ENCODE results near the gene C10orf53.

- TF ChIP-seq STAT1 (conservative IDR thresholded peaks at IDR 0.05): no peak
- TF ChIP-seq RB1 (IDR thresholded peaks at IDR 0.05; ENCODE audit: borderline replicate concordance): no peak
- TF ChIP-seq EP300 (IDR thresholded peaks at IDR 0.05; ENCODE audit: borderline replicate concordance in 1 of 2, control insufficient read depth in 1 of 2, low read depth in 2 of 2, low read length in 2 of 2): no peak
- no peak for TF ChIP-seq POLR2AphosphoS2 (IDR thresholded peaks at IDR 0.05; ENCODE audit: low read depth, low read length)
- TF ChIP-seq REST (IDR thresholded peaks at IDR 0.05; ENCODE audit: low read depth, low read length): no peak
- no peak for TF ChIP-seq FOXM1 (IDR thresholded peaks at IDR 0.05; ENCODE audit: low read depth, low read length)
- TF ChIP-seq PKNOX1 (IDR thresholded peaks at IDR 0.05): no peak
- no peak for TF ChIP-seq USF2 (IDR thresholded peaks at IDR 0.05; ENCODE audit: borderline replicate concordance, low read depth, low read length)
- TF ChIP-seq FOS (IDR thresholded peaks at IDR 0.05; ENCODE audit: borderline replicate concordance, extremely low read depth, insufficient read length): no peak
- no peak for TF ChIP-seq ZZZ3 (IDR thresholded peaks at IDR 0.05; ENCODE audit: control insufficient read depth, insufficient read length, low read depth)
- no peak for TF ChIP-seq RAD21 (IDR thresholded peaks at IDR 0.05; ENCODE audit: insufficient read depth, low read depth, low read length)
- no peak for TF ChIP-seq SREBF2 (IDR thresholded peaks at IDR 0.05; ENCODE audit: low read length)
Measured at GRCh38 chr10:49682879-49683278, 3.4 kb downstream of the C10orf53 start.

All from GM12878 (cell line).